ENCODE measurements around the gene SPDYE2B. TPM values are rescaled to one million over a fixed set of nuclear protein-coding genes. Genes with fewer than 3 reads are reported as not detected.
"Not testable (repeated sequence)": the region's sequence is repeated elsewhere in the genome, so short reads cannot be mapped to it uniquely, and the experiment has no call there.

Gene SPDYE2B
- total RNA-seq, 3 donors from 2014 or later: not detected

DNA sequence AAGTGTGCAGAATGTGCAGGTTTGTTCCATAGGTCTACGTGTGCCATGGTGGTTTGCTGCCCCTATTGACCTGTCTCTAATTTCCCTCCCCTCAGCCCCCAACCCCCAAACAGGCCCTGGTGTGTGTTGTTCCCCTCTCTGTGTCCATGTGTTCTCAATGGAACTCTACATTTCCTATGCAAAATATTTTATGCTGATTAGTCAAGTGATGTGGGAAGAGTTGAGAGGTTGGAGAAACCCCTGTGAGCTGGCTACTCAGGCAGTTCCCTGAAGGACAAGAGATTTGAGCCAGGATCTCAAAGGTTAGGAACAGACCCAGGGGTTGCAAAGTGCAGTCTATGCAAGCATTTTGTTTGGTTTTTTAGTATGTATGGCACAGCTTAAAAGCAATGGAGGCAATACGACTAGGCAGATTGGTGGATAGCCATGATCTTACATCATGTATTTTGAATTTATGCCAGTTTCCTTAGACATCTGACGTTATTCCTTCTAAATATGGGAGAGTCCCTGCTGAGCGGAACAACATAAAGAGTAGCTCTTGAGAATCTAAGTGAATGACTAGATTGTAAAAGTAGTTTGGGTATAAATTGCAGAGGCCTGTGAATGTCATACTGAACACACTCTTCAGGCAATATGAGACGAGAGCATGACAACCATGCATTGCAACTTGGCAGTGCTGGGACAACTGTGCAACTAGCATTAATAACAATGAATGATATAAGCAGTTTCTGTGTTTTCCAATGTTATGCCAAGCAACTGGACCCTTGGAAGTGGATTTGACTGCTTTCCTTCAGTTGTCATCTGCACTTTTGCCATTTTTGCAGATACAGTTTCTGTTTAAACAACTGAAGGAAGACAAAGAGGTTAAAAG lies 47.8 kb downstream of the SPDYE2B start:
- H3K4me3 ChIP-seq; H3K27ac ChIP-seq; H3K27me3 ChIP-seq; H3K4me1 ChIP-seq; DNase-seq (ENCODE audit: low spot score in 2 of 2); H3K36me3 ChIP-seq; H3K9me3 ChIP-seq; intact Hi-C loops (cut with DNase I; ENCODE audit: low total_unique reads): not testable (repeated sequence)

- intact Hi-C loops (cut with DNase I; ENCODE audit: low total_unique reads); H3K4me3 ChIP-seq: not testable (repeated sequence)
These were observed 49.0 kb downstream of the SPDYE2B start for GRCh38 chr7:102698962-102699750.

More at GRCh38 chr7:102698962-102699750, 49.0 kb downstream of the SPDYE2B start:
- not testable (repeated sequence) for H3K4me1 ChIP-seq; H3K9me3 ChIP-seq; H3K36me3 ChIP-seq; H3K27me3 ChIP-seq; DNase-seq (ENCODE audit: low spot score in 2 of 2); H3K27ac ChIP-seq

Other genes with a start within 250 kb of the SPDYE2B start
- 10 to 100 TPM in 2 of 3 donors, 1 to 10 TPM in 1; 8.3 to 24.9 (median 18.1) TPM for gene ORAI2, start 216.7 kb upstream of the SPDYE2B start, total RNA-seq
- gene ALKBH4, start 185.5 kb upstream of the SPDYE2B start, total RNA-seq: 10 to 100 TPM; 15.1 to 28.5 (median 17.8) TPM
- 10 to 100 TPM in 2 of 3 donors, 1 to 10 TPM in 1; 7.4 to 20.6 (median 11.6) TPM for gene LRWD1, start 185.3 kb upstream of the SPDYE2B start, total RNA-seq
- gene POLR2J, start 171.4 kb upstream of the SPDYE2B start, total RNA-seq: 10 to 100 TPM; 14.3 to 24.2 (median 22.3) TPM
- gene RASA4B, start 132.5 kb upstream of the SPDYE2B start, total RNA-seq: 10 to 100 TPM in 1 of 3 donors, 1 to 10 TPM in 2; 3.7 to 11.1 (median 7.2) TPM
- gene UPK3BL2, start 106.6 kb upstream of the SPDYE2B start, total RNA-seq: 1 to 10 TPM in 2 of 3 donors, under 1 TPM in 1; 0.98 to 5.7 (median 5.1) TPM
- gene SPDYE2, start 99.1 kb upstream of the SPDYE2B start, total RNA-seq: not detected
- gene POLR2J3, start 77.7 kb upstream of the SPDYE2B start, total RNA-seq: 10 to 100 TPM; 13.5 to 16.5 (median 15.1) TPM
- gene RASA4, start 33.6 kb upstream of the SPDYE2B start, total RNA-seq: 10 to 100 TPM; 16.2 to 43.6 (median 17.0) TPM
- 10 to 100 TPM; 11.8 to 31.3 (median 22.0) TPM for gene UPK3BL1, start 7.5 kb upstream of the SPDYE2B start, total RNA-seq
- gene POLR2J2, start 21.3 kb downstream of the SPDYE2B start, total RNA-seq: 1 to 10 TPM in 2 of 3 donors, under 1 TPM in 1; 0.88 to 2.7 (median 1.6) TPM
- 10 to 100 TPM; 10.4 to 22.5 (median 20.3) TPM for gene FAM185A, start 98.7 kb downstream of the SPDYE2B start, total RNA-seq

Measured in breast epithelium (tissue), 4 donors.